Dermis blood vessel endothelial cell (primary cell): Measurements from ENCODE around the gene SH3BGRL. TPM values are rescaled to one million over a fixed set of nuclear protein-coding genes. Genes with fewer than 3 reads are reported as not detected.
"Not testable (repeated sequence)": the region's sequence is repeated elsewhere in the genome, so short reads cannot be mapped to it uniquely, and the experiment has no call there.

Source experiments
- DNase-seq: peaks from one replicate; pipeline ENCODE4 v3.0.0; 2010
- total RNA-seq: library from RNA; depleted of rRNA; stranded (reverse); fragments of >200 nt; gene quantifications from 2 replicates; pipeline ENCODE4 v1.2.3, GENCODE V29; 2014

The SH3BGRL gene
- total RNA-seq, 1 donor from 2014 or later, result 43.9 TPM

DNA sequence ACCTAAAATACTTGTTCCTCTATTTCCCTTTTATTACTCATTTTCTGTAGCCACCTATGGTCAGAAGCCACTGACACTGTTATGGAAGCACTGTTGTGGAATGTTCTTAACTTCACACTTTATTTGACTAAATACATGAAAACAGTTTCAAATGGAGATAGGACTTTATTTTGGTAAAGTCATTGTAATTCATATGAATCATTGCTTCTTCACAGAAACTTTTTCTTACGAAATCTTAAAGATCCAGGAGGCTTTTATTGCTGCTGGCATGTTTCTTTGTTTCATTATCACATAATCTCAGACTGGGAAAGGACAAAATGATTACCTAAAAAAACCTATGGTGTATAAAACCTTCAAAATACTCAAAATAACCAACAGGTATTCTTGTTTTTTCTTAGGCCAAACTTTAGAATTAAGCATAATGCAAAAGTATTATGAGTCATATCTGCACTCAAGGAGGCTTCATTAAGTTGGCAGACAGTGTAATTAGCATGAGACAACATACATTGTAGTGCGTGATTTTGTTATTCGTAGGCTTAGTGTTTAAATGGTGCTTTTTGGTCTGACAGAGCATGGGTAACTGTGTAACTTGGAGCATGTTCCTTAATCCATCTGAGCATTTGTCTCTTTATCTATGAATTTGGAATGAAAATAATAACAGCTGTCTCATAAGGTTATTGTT is 58.0 kb downstream of the SH3BGRL start:
- DNase-seq, result no peak

DNA sequence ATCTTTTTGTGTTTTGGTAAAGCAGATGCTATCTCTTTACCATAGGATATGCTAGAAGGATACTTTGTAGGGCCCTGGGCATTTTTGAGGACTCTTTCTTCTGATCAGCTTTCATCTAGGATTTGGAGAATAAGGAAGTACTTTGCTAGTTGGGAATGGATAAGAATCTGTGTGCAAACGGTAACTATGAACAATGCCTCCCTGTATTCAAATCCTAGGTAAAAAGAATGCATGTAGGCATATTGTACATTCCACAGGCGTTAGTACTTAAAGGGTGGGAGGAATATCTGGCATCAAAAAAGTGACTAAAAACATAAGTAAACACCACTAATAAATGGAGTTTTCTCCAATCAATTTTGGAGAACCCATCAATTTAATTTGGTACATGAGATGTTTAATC is 59.7 kb downstream of the SH3BGRL start:
- DNase-seq, result no peak

DNA sequence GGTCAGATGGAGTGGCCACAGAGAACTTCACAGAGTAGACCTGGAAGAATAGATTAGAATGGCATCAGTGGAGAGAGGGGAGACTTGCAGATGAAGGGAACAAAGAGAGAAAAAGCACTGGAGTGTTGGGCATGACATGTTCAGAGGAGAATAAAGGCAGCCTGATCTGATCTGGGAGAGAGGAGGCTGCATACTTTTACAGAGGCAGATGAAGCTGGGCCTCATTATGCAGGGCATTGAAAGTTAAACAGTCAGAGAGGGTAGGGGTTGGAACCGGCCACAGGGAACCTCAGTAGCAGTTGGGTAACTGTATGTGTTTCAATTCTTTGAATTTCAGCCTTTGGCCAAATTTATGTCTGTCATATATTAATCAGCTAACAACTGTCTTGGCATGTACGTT is 61.2 kb downstream of the SH3BGRL start:
- DNase-seq, result no peak

DNA sequence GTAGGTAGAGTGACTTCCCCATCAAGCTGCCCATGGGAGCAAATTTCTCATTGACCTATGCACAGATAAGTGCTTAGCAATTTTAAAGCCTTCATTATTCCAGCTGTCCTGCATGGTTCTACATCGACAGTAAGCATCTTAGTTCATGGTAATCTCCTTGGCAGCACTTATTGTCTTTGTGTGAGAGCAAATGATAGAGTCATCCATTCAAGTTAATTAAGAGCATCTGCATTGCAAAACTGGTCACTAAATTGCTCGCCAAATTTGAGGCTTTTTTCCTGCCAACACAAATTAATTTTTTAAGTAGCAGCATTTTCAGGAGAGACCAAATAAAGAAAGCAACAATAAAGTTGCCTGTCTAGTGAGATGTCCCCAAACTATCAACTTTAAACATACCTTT is 76.7 kb downstream of the SH3BGRL start:
- DNase-seq, result no peak

DNA sequence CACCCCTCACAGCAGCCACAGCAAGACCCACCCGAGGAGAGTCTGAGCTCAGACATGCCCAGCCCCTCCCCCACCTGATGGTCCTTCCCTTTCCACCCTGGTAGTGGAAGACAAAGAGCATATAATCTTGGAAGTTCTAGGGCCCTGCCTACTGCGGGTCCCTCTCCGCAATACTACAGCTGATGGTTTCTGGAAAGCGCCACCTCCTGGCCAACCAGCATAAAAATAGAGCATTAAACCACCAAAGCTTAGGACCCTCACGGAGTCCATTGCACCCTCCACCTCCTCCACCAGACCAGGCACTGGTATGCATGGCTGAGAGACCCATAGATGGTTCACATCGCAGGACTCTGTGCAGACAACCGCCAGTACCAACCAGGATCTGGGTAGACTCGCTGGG is 78.2 kb downstream of the SH3BGRL start:
- peak; percentile 0 for DNase-seq

DNA sequence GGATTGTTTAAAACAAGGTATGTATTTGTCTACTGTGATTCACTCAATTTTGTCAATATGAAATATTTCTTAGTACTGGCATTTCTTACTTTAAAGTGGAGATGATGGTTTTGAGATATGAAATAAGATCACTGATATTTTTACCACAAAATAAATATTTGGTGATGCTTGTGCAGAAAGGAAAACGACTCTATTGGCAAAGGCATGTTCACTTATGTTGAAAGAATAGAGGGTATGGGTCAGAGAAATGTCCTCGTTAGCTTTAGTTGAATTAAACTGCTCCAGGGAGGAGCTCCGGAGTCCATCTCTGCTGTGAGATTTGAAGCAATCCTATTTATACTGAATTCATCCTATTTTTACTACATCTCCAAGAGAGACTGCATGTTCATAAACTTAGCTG is 84.2 kb downstream of the SH3BGRL start:
- DNase-seq, result no peak

DNA sequence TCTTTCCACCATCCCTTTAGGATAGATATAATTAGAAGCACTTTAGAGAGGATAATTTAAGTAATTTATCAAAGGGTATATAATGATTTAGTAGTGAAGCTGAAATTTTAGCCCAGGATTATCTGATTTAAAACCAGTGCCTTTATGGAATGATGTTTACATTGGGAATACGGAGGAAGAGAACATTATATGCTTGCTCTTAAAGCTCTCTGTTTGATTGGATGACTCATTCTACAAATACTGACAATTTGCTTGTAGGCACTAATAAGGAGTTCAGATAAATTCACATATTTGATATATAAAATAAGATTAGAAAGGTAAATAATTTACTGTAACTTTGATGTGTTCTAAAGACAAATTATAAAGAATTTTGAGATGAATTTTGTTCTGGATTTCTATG is 84.7 kb downstream of the SH3BGRL start:
- DNase-seq, result no peak

DNA sequence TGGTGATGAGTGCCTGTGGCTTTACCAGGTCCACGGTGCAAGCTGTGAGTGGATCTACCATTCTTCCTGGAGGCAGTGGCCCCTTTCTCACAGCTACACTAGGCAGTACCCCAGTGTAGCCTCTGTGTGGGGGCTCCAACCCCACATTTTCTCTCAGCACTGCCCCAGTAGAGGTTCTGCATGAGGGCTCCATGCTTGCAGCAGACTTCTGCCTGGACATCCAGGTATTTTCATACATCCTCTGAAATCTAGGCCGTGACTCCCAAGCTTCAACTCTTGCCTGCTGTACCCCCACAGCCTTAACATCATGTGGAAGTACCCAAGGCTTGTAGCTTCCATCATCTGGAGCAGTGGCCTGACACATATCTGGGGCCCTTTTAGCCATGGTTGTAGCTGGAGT is 90.1 kb downstream of the SH3BGRL start:
- DNase-seq, result no peak

DNA sequence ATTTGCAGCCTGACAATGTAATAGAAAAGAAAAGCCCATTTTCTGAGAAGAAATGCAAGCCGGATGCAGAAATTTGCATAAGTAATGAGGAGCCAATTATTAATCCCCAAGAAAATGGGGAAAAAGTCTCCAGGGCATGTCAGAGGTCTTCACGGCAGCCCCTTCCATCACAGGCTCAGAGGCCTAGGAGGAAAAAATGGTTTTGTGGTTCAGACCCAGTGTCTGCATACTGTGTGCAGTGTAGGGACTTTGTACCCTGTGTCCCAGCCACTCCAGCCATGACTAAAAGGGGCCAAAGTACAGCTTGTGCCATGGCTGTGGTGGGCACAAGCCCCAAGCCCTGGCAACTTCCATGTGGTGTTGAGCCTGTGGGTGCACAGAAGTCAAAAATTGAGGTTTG is 92.2 kb downstream of the SH3BGRL start:
- no peak for DNase-seq

DNA sequence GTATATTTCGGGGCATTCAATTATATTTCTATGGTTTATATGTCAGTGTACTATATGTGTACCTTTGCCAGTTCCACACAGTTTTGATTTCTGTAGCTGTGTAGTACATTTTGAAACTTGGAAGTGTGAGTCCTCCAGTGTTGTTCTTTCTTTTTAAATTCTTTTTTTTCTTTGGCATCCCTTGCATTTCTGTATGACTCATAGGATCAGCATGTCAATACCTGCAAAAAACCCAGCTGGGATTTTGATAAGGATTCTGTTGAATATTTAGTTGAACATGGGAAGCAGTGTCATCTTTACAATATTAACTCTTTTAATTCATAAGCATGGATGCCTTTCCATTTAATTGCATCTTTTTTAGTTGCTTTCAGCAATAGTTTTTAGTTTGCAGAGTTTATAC is 100.0 kb downstream of the SH3BGRL start:
- peak; percentile 20 for DNase-seq

DNA sequence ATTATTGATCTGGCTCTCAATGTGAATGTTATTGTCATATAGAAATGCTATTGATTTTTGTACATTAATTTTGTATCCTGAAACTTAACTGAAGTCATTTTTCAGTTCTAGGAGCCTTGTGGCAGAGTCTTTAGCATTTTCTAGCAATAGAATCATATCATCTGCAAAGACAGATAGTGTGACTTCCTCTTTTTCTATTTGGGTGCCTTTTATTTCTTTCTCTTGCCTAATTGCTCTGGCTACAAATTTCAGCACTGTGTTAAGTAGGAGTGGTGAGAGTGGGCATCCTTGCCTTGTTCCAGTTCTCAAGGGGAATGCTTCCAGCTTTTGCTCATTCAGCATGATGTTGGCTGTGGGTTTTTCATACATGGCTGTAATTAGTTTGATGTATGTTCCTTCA is 102.7 kb downstream of the SH3BGRL start:
- no peak for DNase-seq

DNA sequence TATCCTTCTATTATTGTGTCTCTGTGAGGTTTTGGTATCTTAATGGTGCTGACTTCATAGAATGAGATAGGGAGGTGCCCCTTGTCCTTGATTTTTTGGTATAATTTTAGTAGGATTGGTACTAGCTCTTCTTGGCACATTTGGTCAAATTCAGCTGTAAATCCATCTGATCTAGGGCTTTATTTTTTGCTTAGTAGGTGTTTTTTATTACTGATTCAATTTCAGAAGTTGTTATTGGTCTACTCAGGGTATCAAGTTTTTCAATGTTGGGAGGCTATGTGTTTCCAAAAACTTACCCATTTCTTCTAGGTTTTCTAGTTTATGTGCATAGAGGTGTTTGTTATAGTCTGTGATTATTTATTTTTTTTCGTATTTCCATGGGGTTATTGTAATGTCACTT is 103.3 kb downstream of the SH3BGRL start:
- no peak for DNase-seq

DNA sequence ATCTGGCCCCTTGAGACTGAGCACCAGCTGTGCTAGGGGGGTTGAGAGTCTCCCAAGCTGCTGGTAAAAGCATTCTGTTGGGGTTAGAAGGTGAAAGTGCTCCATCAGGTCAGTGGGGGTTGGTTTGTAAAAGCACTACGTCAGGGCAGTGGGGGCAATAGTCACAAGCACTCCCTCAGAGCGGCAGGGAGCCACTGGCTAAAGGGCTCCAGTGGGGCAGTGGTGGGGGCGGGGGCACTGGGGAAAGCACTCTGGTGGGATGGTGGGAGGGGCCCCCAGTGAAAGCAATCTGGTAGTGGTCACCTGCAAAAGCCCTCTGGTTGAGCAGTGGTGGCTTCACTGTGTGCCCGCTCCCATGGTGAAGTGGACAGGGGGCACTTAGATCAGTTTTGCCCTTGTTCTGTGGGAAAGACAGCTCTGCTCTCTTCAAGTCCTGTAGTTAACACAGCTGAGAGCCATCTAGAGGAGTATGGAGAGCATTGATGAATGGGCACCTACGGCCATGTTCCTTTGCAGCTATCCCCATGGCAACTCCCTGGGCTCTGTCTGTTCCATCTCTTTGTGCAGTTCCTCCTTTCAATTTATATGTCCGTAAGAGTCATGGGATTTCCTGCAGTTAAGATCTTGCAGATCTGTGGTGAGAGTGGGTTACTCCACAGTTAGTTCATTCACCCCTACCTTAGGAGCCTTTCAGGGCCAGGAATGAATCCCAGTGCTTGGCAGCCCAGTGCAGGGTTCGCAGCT is 106.4 kb downstream of the SH3BGRL start:
- DNase-seq, result no peak

DNA sequence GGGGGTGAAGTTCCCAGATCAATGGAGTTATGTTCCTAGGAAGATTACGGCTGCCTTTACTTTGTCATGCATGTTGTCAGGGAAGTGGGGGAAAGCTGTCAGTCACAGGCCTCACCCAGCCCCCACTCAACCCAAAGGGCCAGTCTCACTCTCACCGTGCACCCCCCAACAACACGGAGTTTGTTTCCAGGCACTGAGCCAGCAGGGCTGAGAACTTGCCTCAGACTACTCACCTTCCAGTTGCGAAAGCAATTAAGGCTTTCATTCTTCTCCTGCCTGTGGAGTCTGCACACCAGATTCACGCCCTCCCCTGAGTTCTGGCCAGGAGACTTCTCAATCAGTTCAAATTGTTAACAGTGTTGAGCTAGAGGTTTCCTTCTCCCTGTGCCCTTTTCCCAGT is 114.3 kb downstream of the SH3BGRL start:
- no peak for DNase-seq

DNA sequence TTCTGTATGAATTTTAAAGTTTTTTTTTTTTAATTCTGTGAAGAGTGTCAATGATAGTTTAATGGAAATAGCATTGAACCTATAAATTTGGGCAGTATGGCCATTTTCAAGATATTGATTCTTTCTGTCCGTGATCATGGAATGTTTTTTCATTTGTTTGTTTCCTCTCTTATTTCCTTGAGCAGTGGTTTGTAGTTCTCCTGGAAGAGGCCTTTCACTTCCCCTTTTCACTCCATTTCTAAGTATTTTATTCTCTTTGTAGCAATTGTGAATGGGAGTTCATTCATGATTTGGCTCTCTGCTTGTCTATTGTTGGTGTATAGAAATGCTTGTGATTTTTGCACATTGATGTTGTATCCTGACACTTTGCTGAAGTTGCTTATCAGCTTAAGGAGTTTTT is 129.8 kb downstream of the SH3BGRL start:
- DNase-seq, result not testable (repeated sequence)

DNA sequence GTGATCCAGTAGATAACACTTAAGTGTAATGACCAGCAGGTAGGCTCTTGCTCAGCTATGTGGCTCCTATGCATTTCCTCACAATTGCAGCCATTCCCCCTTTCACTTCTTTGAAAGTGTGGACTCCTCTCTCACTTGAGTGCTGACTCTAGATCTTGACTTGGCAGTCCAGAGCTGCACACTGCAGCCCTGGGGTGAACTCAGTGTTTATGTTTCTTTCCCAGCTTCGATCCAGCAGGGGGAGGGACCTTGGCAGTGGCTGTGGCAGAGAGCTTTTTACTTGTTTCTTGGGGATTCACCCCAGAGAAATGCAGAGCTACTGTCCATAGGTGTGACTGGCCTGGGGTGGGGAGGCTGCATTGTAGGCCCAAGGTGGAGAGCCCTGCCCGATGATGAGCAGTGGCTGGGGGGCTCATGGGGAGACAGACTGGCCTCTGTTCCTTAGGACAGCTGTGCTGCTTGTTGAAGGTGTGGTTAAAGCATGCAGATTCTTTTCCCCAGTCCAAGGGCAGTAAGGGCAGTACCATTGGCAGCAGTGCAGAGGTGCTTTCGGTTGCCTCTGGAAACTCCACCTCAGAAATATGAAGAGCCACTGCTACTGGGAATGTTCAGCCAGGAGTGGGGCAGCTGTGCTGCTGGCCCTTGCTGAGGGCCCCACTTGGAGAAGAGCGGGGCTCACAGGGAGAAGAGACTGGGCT is 134.7 kb downstream of the SH3BGRL start:
- DNase-seq, result no peak

DNA sequence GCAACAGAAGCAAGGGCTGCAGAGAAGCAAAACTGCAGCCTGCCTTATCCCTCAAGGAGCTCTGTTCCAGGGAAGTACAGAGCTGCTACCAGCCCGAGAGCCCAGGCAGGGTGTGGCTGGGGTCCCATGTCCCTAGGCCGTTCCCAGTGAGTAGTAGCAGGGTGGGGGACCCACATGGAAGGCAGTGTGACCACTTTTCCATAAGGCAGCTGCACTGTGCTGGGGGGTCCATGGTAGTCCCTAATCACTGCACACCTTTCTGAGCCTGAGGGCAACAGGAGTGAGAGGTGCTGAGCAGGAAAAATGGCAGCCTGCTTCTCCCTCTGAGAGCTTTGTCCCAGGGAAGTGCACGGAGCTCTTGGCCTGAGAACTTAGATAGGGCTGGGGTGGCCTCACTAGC is 135.9 kb downstream of the SH3BGRL start:
- DNase-seq, result no peak

DNA sequence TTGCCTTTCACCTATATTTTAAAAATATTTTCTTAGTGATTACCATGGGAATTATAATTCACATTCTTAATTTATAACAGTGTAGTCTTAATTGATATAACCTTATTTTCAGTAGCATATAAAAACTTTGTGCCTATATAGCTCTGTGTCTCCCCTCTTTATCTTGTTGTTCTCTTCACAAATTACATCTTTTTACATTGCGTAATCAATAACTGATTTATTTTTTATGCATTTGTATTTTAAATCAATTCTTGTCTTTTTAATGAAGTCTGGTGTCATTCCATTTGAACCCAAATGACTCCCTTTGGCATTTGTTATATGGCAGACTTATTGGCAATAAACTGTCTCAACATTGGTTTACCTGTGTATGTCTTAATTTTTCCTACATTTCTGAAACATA is 137.0 kb downstream of the SH3BGRL start:
- DNase-seq, result no peak

DNA sequence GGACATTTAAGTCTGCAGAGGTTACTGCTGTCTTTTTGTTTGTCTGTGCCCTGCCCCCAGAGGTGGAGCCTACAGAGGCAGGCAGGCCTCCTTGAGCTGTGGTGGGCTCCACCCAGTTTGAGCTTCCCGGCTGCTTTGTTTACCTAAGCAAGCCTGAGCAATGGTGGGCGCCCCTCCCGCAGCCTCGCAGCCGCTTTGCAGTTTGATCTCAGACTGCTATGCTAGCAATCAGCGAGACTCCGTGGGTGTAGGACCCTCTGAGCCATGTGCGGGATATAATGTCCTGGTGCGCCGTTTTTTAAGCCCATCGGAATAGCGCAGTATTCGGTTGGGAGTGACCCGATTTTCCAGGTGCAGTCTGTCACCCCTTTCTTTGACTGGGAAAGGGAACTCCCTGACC is 143.4 kb downstream of the SH3BGRL start:
- not testable (repeated sequence) for DNase-seq

Other genes starting within 250 kb of the SH3BGRL start
- 1.0 and 2.1 TPM in 2 replicates for gene HMGN5, start 189 bp upstream of the SH3BGRL start, total RNA-seq